WTC11 (cell line): ENCODE results near the gene MTA2. TPM values are rescaled to one million over a fixed set of nuclear protein-coding genes. Genes with fewer than 3 reads are reported as not detected.

Experiments used
- ATAC-seq: fragments of 200-7000 bp; cut with Tn5 transposase; 2 replicates; pipeline ENCODE4 v1.10.0; 2021; ENCODE audit warnings: mild to moderate bottlenecking, moderate library complexity
- CTCF ChIA-PET: fragments of 300-600 bp; sonication (Branson Sonifier 250); formaldehyde crosslinking; loops from one replicate; lab custom pipeline; 2021; ENCODE audit warnings: antibody characterized with exemption; lab: Charles Lee
- POLR2A ChIA-PET: fragments of 350-600 bp; sonication (Branson Sonifier 250); formaldehyde crosslinking; loops from one replicate; lab custom pipeline; 2021; ENCODE audit warnings: antibody characterized with exemption; lab: Charles Lee
- DNase-seq: peaks from one replicate; pipeline ENCODE4 v3.0.0; 2021; ENCODE audit warnings: low spot score
- H3K27ac Mint-ChIP-seq: 2 replicates; pipeline ENCODE4 v1.8.0; 2021; ENCODE audit warnings: mixed read lengths
- H3K27me3 Mint-ChIP-seq: 2 replicates; pipeline ENCODE4 v1.8.0; 2021; ENCODE audit warnings: low read depth, mild to moderate bottlenecking, moderate library complexity, mixed read lengths
- H3K36me3 Mint-ChIP-seq: 2 replicates; pipeline ENCODE4 v1.8.0; 2021; ENCODE audit warnings: mixed read lengths
- H3K4me1 Mint-ChIP-seq: 2 replicates; pipeline ENCODE4 v1.8.0; 2022; ENCODE audit warnings: mixed read lengths
- H3K4me3 Mint-ChIP-seq: 2 replicates; pipeline ENCODE4 v1.8.0; 2021; ENCODE audit warnings: mild to moderate bottlenecking, moderate library complexity, mixed read lengths
- H3K9me3 Mint-ChIP-seq: 2 replicates; pipeline ENCODE4 v1.8.0; 2021; ENCODE audit warnings: mixed read lengths
- AR ChIP-seq: fragments of 250-450 bp; sonication (Bioruptor Pico); IDR thresholded peaks from 2 replicates; pipeline ENCODE4 v1.9.0; 2021; ENCODE audit warnings: mild to moderate bottlenecking
- ATF1 ChIP-seq: sonication (generic); formaldehyde crosslinking; IDR thresholded peaks from 2 replicates; pipeline ENCODE4 v1.8.1; 2023; ENCODE audit warnings: mild to moderate bottlenecking, moderate library complexity, missing genetic modification reagents
- FOXP1 ChIP-seq: sonication (generic); formaldehyde crosslinking; IDR thresholded peaks from 2 replicates; pipeline ENCODE4 v1.8.0; 2022; ENCODE audit warnings: missing genetic modification reagents, mild to moderate bottlenecking, moderate library complexity, borderline replicate concordance
- HMGA2 ChIP-seq: fragments of 250-450 bp; sonication (Bioruptor Pico); IDR thresholded peaks from 2 replicates; pipeline ENCODE4 v1.4.0; 2021; ENCODE audit warnings: mild to moderate bottlenecking, moderate library complexity
- KAT7 ChIP-seq: sonication (generic); formaldehyde crosslinking; IDR thresholded peaks from 2 replicates; pipeline ENCODE4 v1.8.1; 2023; ENCODE audit warnings: missing genetic modification reagents, mild to moderate bottlenecking, borderline replicate concordance
- MYBL2 ChIP-seq: sonication (generic); formaldehyde crosslinking; IDR thresholded peaks from 2 replicates; pipeline ENCODE4 v1.8.1; 2023; ENCODE audit warnings: mild to moderate bottlenecking, moderate library complexity, missing genetic modification reagents
- NFYB ChIP-seq: sonication (generic); formaldehyde crosslinking; conservative IDR thresholded peaks from 2 replicates; pipeline ENCODE4 v1.8.0; 2022; ENCODE audit warnings: low read depth, missing genetic modification reagents
- NR3C1 ChIP-seq: sonication (generic); formaldehyde crosslinking; conservative IDR thresholded peaks from 2 replicates; pipeline ENCODE4 v1.8.1; 2023; ENCODE audit warnings: low read depth, mild to moderate bottlenecking, missing genetic modification reagents
- PRDM15 ChIP-seq: sonication (generic); formaldehyde crosslinking; IDR thresholded peaks from 2 replicates; pipeline ENCODE4 v1.8.0; 2022; ENCODE audit warnings: missing genetic modification reagents
- PRRX2 ChIP-seq: fragments of 250-450 bp; sonication (Bioruptor Pico); IDR thresholded peaks from 2 replicates; pipeline ENCODE4 v1.8.0; 2021; ENCODE audit warnings: mild to moderate bottlenecking
- SP1 ChIP-seq: sonication (generic); formaldehyde crosslinking; conservative IDR thresholded peaks from 2 replicates; pipeline ENCODE4 v1.8.1; 2022; ENCODE audit warnings: missing genetic modification reagents
- ZBTB43 ChIP-seq: sonication (generic); formaldehyde crosslinking; IDR thresholded peaks from 2 replicates; pipeline ENCODE4 v1.8.1; 2023; ENCODE audit warnings: mild to moderate bottlenecking, missing genetic modification reagents
- ZNF232 ChIP-seq: sonication (generic); formaldehyde crosslinking; IDR thresholded peaks from 2 replicates; pipeline ENCODE4 v1.8.0; 2022; ENCODE audit warnings: mild to moderate bottlenecking, missing genetic modification reagents
- ZNF317 ChIP-seq: sonication (generic); formaldehyde crosslinking; IDR thresholded peaks from 2 replicates; pipeline ENCODE4 v1.8.1; 2023; ENCODE audit warnings: low read depth, mild to moderate bottlenecking, moderate library complexity, missing genetic modification reagents, borderline replicate concordance
- ZNF416 ChIP-seq: fragments of 250-450 bp; sonication (Bioruptor Pico); IDR thresholded peaks from 2 replicates; pipeline ENCODE4 v1.9.0; 2021; ENCODE audit warnings: mild to moderate bottlenecking, inconsistent platforms
- ZNF425 ChIP-seq: fragments of 250-450 bp; sonication (Bioruptor Pico); conservative IDR thresholded peaks from 2 replicates; pipeline ENCODE4 v1.9.0; 2021; ENCODE audit warnings: mild to moderate bottlenecking
- total RNA-seq: library from RNA; stranded (reverse); gene quantifications from 3 replicates; pipeline ENCODE4 v1.2.3, GENCODE V29; 2021
- TF ChIP-seq, protein P1 (sequence below): fragments of 250-450 bp; sonication (Bioruptor Pico); IDR thresholded peaks from 2 replicates; pipeline ENCODE4 v2.1.2; 2022; ENCODE audit warnings: mild to moderate bottlenecking, moderate library complexity
- TF ChIP-seq, protein P2 (sequence below): sonication (generic); formaldehyde crosslinking; IDR thresholded peaks from 2 replicates; pipeline ENCODE4 v1.8.1; 2023; ENCODE audit warnings: mild to moderate bottlenecking, missing genetic modification reagents

Gene MTA2
- total RNA-seq, 1 experiment from 2014 or later: 115 TPM

DNA sequence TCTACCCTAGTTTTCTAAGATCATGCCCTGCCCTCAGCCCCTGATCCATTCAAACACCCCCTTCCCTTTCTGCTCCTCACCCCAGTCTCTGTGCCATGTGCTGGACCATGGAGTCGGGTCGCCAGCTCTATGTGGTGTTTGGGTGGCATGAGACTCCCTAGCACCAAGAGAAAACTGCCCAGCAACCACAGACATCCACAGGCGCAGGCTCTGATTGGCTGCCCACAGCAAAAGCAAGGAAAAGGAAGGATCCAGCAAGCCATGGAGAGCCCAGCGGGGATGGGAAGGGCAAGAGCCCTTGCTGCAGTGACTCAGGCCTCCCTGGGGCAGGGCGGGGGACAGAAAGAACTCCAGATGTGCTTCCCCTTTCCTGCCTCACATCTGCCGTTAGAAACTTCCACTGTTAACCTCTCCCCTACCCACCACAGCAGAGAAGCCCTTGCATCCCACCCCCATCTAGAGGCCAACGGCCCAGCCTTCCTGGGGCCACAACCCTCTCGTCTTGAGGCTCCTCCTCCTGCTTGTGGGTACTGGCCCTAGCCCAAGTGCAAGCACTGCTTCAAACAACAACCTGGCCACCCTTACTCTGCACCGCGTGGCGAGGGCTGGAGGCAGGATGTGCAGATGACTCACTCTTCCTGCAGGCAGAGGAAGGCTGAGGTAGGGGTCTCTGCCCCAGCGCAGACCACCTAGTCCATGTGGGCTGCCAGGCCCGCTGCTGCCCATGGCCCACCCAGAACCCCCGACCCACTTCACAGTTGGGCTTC is 45.4 kb downstream of the MTA2 start:
- TF ChIP-seq KAT7 (no peak), ZNF232 (CRISPR knock-in tag) (0 out of 2 replicates have a peak, but pooled peaks have one; percentile 59), PRDM15 (peak; percentile 40; the same call in 1 of the 2 replicates), ZNF317 (CRISPR knock-in tag) (no peak), AR (CRISPR knock-in tag) (0 out of 2 replicates have a peak, but pooled peaks have one; percentile 3), MYBL2 (CRISPR knock-in tag) (no peak), NFYB (CRISPR knock-in tag) (peak; percentile 70), HMGA2 (CRISPR knock-in tag) (no peak), PRRX2 (CRISPR knock-in tag) (peak; percentile 74; the same call in 1 of the 2 replicates)
- TF ChIP-seq, protein P1, sequence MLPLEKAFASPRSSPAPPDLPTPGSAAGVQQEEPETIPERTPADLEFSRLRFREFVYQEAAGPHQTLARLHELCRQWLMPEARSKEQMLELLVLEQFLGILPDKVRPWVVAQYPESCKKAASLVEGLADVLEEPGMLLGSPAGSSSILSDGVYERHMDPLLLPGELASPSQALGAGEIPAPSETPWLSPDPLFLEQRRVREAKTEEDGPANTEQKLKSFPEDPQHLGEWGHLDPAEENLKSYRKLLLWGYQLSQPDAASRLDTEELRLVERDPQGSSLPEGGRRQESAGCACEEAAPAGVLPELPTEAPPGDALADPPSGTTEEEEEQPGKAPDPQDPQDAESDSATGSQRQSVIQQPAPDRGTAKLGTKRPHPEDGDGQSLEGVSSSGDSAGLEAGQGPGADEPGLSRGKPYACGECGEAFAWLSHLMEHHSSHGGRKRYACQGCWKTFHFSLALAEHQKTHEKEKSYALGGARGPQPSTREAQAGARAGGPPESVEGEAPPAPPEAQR: no peak
- H3K9me3 Mint-ChIP-seq: no peaks in the 10 kb centered on the region
- ChIA-PET POLR2A (interaction anchor here (0.6 to 2.0 kb wide), 4 partner anchors 18 to 173 kb away, joined by 3 to 9 read pairs (median 4); partner anchors contain the start of genes EEF1G and TUT1), CTCF (interaction anchor here (0.6 to 11.8 kb wide), 4 partner anchors 11 to 162 kb away, joined by 3 to 311 read pairs (median 56); partner anchors contain the start of gene AHNAK)
- H3K36me3 Mint-ChIP-seq: peaks cover 37% of the 10 kb centered on the region
- peak; percentile 33 for ATAC-seq
- peak; percentile 82 for DNase-seq
- H3K4me3 Mint-ChIP-seq: no peak overlapping the region; the same call in 1 of the 2 replicates
- H3K27me3 Mint-ChIP-seq: no peaks in the 10 kb centered on the region; the same call in 1 of the 2 replicates
- H3K4me1 Mint-ChIP-seq: peaks cover 85% of the 10 kb centered on the region
- peak overlapping the region; percentile 97 for H3K27ac Mint-ChIP-seq

DNA sequence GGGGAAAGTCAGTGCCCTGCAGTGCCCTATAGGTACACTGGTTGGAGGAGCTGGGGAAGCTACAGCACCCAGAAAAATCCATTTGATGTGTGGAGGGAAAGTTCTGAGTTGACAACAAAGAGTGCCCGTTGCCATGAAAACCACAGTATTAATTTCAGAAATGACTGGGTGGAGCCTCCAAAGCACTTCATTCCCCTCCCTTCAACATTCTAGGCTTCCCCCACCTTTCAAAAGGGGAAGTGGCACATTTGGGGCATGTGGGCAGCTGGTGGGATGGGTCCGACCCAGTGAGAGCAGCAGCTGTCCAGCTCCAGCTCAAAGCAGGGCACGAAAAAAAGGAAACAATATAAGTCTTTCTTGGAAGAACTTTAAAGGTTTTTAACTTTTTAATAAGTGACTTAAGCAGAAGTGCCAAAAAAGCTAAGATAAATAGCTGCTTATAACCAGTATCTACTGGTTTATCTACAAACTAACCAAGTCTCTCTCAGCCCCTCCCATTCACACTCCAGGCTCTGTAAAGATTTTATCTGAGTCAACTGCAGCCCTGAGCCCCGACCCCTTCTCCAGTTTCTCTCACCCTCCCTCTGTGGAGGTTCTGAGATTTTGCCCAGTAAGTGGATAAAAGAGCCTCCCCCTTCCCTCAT is 46.1 kb downstream of the MTA2 start:
- ChIA-PET POLR2A (interaction anchor here (0.6 to 2.0 kb wide), 4 partner anchors 13 to 174 kb away, joined by 3 to 9 read pairs (median 4); partner anchors contain the start of gene TUT1), CTCF (interaction anchor here (0.7 to 11.8 kb wide), 5 partner anchors 10 to 232 kb away, joined by 4 to 311 read pairs (median 61); partner anchors contain the start of genes AHNAK and TMEM179B)
- peak overlapping the region; percentile 97 for H3K27ac Mint-ChIP-seq
- H3K9me3 Mint-ChIP-seq: no peaks in the 10 kb centered on the region
- H3K36me3 Mint-ChIP-seq: peaks cover 32% of the 10 kb centered on the region
- ATAC-seq (no peak), DNase-seq (no peak)
- peaks cover 78% of the 10 kb centered on the region for H3K4me1 Mint-ChIP-seq
- no peak overlapping the region for H3K4me3 Mint-ChIP-seq
- peaks cover 3% of the 10 kb centered on the region for H3K27me3 Mint-ChIP-seq
- TF ChIP-seq SP1 (CRISPR knock-in tag) (no peak), ZNF416 (CRISPR knock-in tag) (no peak), ATF1 (CRISPR knock-in tag) (no peak), FOXP1 (CRISPR knock-in tag) (no peak), NR3C1 (CRISPR knock-in tag) (no peak), ZNF425 (CRISPR knock-in tag) (no peak), ZBTB43 (no peak)
- TF ChIP-seq, protein P2, sequence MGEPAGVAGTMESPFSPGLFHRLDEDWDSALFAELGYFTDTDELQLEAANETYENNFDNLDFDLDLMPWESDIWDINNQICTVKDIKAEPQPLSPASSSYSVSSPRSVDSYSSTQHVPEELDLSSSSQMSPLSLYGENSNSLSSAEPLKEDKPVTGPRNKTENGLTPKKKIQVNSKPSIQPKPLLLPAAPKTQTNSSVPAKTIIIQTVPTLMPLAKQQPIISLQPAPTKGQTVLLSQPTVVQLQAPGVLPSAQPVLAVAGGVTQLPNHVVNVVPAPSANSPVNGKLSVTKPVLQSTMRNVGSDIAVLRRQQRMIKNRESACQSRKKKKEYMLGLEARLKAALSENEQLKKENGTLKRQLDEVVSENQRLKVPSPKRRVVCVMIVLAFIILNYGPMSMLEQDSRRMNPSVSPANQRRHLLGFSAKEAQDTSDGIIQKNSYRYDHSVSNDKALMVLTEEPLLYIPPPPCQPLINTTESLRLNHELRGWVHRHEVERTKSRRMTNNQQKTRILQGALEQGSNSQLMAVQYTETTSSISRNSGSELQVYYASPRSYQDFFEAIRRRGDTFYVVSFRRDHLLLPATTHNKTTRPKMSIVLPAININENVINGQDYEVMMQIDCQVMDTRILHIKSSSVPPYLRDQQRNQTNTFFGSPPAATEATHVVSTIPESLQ (CRISPR knock-in tag): no peak
